PC-9 (cell line): ENCODE results near the gene SNX8. TPM values are rescaled to one million over a fixed set of nuclear protein-coding genes. Genes with fewer than 3 reads are reported as not detected.

ENCODE experiments used
- BruUV-seq: library from RNA; stranded (reverse); fragments of 400-500 nt; replicated peaks from 2 replicates; lab custom pipeline; 2021; lab: Mats Ljungman, UMichigan
- CTCF ChIA-PET: fragments of 300-600 bp; sonication (Branson Sonifier 250); formaldehyde crosslinking; loops from one replicate; lab custom pipeline; 2022; ENCODE audit warnings: antibody characterized with exemption; lab: Charles Lee
- POLR2A ChIA-PET: fragments of 300-600 bp; sonication (Branson Sonifier 250); formaldehyde crosslinking; loops from one replicate; lab custom pipeline; 2022; ENCODE audit warnings: antibody characterized with exemption; ENCODE audit not compliant: unreplicated experiment; lab: Charles Lee
- DNase-seq, 2 experiments: peaks; one replicate each; pipeline versions ENCODE4 v3.0.0 to v3.0.0-alpha.2; 2015 to 2022; ENCODE audit warnings: mixed read lengths in 1 of 2
- H2AFZ ChIP-seq: fragments of 200-600 bp; sonication (generic); 2 replicates; pipeline ENCODE4 v1.8.1; 2017; ENCODE audit warnings: antibody characterized with exemption
- H3F3A ChIP-seq: fragments of 200-600 bp; sonication (generic); 2 replicates; pipeline ENCODE4 v1.8.1; 2017; ENCODE audit warnings: antibody characterized with exemption, mild to moderate bottlenecking, low read depth; ENCODE audit not compliant: insufficient read depth
- H3K27ac ChIP-seq: fragments of 200-600 bp; sonication (generic); 2 replicates; pipeline ENCODE4 v1.6.1; 2016; ENCODE audit warnings: mixed run types
- H3K27me3 ChIP-seq: fragments of 200-600 bp; sonication (generic); 2 replicates; pipeline ENCODE4 v1.6.1; 2016; ENCODE audit warnings: low read depth, mixed run types; ENCODE audit not compliant: insufficient read depth
- H3K36me3 ChIP-seq: fragments of 200-600 bp; sonication (generic); 2 replicates; pipeline ENCODE4 v1.6.1; 2016; ENCODE audit warnings: low read depth, mixed run types
- H3K4me1 ChIP-seq: fragments of 200-600 bp; sonication (generic); replicated peaks from 2 replicates; pipeline ENCODE4 v1.6.1; 2016; ENCODE audit warnings: mixed run types; ENCODE audit not compliant: insufficient read depth
- H3K4me2 ChIP-seq: fragments of 200-600 bp; sonication (generic); 2 replicates; pipeline ENCODE4 v1.6.1; 2017; ENCODE audit warnings: mixed run types
- H3K4me3 ChIP-seq: fragments of 200-600 bp; sonication (generic); 2 replicates; pipeline ENCODE4 v1.6.1; 2016; ENCODE audit warnings: mixed run types
- H3K79me2 ChIP-seq: fragments of 200-600 bp; sonication (generic); 2 replicates; pipeline ENCODE4 v1.6.1; 2017; ENCODE audit warnings: low read depth, mixed run types
- H3K9me2 ChIP-seq: fragments of 200-600 bp; sonication (generic); 2 replicates; pipeline ENCODE4 v1.8.1; 2017; ENCODE audit warnings: mild to moderate bottlenecking; ENCODE audit not compliant: insufficient read depth
- H3K9me3 ChIP-seq: fragments of 200-600 bp; sonication (generic); 2 replicates; pipeline ENCODE4 v1.8.1; 2016; ENCODE audit warnings: low read depth; ENCODE audit not compliant: insufficient read depth
- H4K20me1 ChIP-seq: fragments of 200-600 bp; sonication (generic); 2 replicates; pipeline ENCODE4 v1.8.1; 2017; ENCODE audit not compliant: insufficient read depth
- EZH2 ChIP-seq: fragments of 200-600 bp; sonication (generic); IDR thresholded peaks from 2 replicates; pipeline ENCODE4 v1.8.0; 2017; ENCODE audit warnings: antibody characterized with exemption, low read depth
- intact Hi-C: fragments of 100-400 bp; cut with micrococcal nuclease; formaldehyde crosslinking; loops from one replicate; pipeline ENCODE4 v1.10.0; 2022; ENCODE audit not compliant: unreplicated experiment
- total RNA-seq: library from RNA; stranded (reverse); gene quantifications from 2 replicates; pipeline ENCODE4 v1.2.3, GENCODE V29; 2021
- TF ChIP-seq, protein P1 (sequence below): fragments of 200-600 bp; sonication (generic); conservative IDR thresholded peaks from 2 replicates; pipeline ENCODE4 v1.6.1; 2017; ENCODE audit warnings: mixed run types, antibody characterized with exemption, mild to moderate bottlenecking, moderate library complexity

The SNX8 gene
- total RNA-seq, 1 experiment from 2014 or later, result 102 TPM

DNA sequence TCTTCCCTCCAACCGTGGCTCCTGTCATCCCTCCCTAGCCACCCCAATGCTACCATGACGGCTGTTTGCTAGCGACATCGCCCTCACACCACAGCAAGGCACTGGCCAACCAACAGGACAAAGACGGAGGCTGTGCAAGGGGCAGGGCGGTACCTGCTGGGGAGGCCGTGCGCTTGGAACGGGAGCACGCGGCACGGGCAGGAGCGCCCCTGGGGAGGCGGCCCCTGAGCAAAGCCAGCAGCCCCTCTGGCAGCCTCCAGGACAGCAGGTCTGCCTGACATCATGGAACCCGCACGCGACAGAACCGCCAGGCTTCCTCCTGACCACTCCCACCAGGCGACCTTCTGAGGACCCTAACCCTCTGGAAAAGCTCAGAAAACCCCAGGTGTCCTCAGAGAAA is 94.2 kb downstream of the SNX8 start:
- H3K4me3 ChIP-seq, result no peak overlapping the region
- no peaks in the 10 kb centered on the region for H3F3A ChIP-seq
- H4K20me1 ChIP-seq, result peaks cover 8% of the 10 kb centered on the region; the same call in 1 of the 2 replicates
- no peak overlapping the region for H3K27ac ChIP-seq
- no peaks in the 10 kb centered on the region for H3K9me2 ChIP-seq
- POLR2A ChIA-PET, result no interaction called here
- no TSS peak for BruUV-seq
- TF ChIP-seq, protein P1, sequence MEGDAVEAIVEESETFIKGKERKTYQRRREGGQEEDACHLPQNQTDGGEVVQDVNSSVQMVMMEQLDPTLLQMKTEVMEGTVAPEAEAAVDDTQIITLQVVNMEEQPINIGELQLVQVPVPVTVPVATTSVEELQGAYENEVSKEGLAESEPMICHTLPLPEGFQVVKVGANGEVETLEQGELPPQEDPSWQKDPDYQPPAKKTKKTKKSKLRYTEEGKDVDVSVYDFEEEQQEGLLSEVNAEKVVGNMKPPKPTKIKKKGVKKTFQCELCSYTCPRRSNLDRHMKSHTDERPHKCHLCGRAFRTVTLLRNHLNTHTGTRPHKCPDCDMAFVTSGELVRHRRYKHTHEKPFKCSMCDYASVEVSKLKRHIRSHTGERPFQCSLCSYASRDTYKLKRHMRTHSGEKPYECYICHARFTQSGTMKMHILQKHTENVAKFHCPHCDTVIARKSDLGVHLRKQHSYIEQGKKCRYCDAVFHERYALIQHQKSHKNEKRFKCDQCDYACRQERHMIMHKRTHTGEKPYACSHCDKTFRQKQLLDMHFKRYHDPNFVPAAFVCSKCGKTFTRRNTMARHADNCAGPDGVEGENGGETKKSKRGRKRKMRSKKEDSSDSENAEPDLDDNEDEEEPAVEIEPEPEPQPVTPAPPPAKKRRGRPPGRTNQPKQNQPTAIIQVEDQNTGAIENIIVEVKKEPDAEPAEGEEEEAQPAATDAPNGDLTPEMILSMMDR, result no peak
- TF ChIP-seq EZH2, result no peak
- peaks cover 13% of the 10 kb centered on the region for H3K36me3 ChIP-seq
- H3K4me2 ChIP-seq, result no peak overlapping the region
- no peaks in the 10 kb centered on the region for H3K79me2 ChIP-seq
- no peaks in the 10 kb centered on the region for H3K9me3 ChIP-seq
- CTCF ChIA-PET, result no interaction called here
- intact Hi-C loops, result loop anchor here (10.0 kb wide), 1 partner anchor 305 kb away; no protein-coding TSS in a partner anchor
- no peaks in the 10 kb centered on the region for H3K27me3 ChIP-seq
- no peaks in the 10 kb centered on the region for H3K4me1 ChIP-seq
- DNase-seq, result no peak
- no peak overlapping the region for H2AFZ ChIP-seq

DNA sequence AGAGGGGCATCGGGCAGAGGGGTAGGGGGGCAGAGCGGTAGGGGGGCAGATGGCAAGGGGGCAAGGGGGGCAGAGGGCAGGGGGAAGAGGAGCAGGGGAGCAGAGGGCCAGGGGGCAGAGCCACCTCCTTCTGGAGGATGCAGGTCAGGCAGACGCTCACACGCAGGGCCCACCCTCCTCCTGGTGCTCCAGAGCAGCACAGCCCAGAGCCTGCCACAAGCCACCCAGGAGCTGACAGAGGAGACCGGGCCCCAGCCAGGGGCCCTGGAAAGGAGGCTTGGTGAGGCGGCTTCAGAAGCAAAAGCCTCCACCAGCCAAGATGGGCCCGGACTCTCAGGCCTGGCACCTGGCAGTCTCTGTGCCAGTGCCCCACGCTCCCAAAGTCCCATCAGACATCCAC is 94.6 kb downstream of the SNX8 start:
- peaks cover 8% of the 10 kb centered on the region; the same call in 1 of the 2 replicates for H4K20me1 ChIP-seq
- no peaks in the 10 kb centered on the region for H3K27me3 ChIP-seq
- intact Hi-C loops, result loop anchor here (10.0 kb wide), 1 partner anchor 305 kb away; no protein-coding TSS in a partner anchor
- no peak overlapping the region for H3K4me2 ChIP-seq
- no peaks in the 10 kb centered on the region for H3F3A ChIP-seq
- no peaks in the 10 kb centered on the region for H3K9me3 ChIP-seq
- ChIA-PET CTCF (no interaction called here), POLR2A (no interaction called here)
- BruUV-seq, result no TSS peak
- peaks cover 17% of the 10 kb centered on the region for H3K36me3 ChIP-seq
- no peak overlapping the region for H3K27ac ChIP-seq
- no peak overlapping the region for H3K4me3 ChIP-seq
- TF ChIP-seq EZH2, result no peak
- TF ChIP-seq, protein P1, result no peak
- H3K9me2 ChIP-seq, result no peaks in the 10 kb centered on the region
- no peaks in the 10 kb centered on the region for H3K79me2 ChIP-seq
- no peak for DNase-seq
- H2AFZ ChIP-seq, result no peak overlapping the region
- no peaks in the 10 kb centered on the region for H3K4me1 ChIP-seq

DNA sequence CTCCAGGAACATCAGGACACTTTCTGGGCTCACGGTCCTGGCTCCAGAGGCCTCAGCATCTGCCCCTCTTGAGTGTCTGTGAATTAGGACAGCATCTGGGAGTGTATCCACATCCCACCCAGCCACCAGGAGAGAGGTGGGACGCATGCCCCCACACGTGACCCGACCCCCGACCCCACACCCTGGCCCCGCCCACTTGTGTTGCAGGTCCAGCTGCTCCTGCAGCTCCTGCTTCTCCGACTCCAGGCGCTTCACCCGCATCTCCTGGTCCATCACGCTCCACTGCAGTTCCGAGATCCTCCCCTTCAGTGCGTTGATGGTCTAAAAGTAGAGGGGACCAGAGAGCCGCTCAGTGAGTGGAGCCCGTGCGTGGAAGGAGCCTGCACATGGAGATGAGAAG is 95.1 kb downstream of the SNX8 start:
- intact Hi-C loops, result no loop called here
- no peaks in the 10 kb centered on the region for H3K4me1 ChIP-seq
- POLR2A ChIA-PET, result no interaction called here
- no peak overlapping the region for H3K4me3 ChIP-seq
- H2AFZ ChIP-seq, result no peak overlapping the region
- no peak for DNase-seq
- no TSS peak for BruUV-seq
- H3K27me3 ChIP-seq, result no peaks in the 10 kb centered on the region
- CTCF ChIA-PET, result no interaction called here
- no peaks in the 10 kb centered on the region for H3K79me2 ChIP-seq
- peaks cover 12% of the 10 kb centered on the region; the same call in 1 of the 2 replicates for H4K20me1 ChIP-seq
- H3K4me2 ChIP-seq, result no peak overlapping the region
- peaks cover 18% of the 10 kb centered on the region for H3K36me3 ChIP-seq
- H3K9me3 ChIP-seq, result no peaks in the 10 kb centered on the region
- H3F3A ChIP-seq, result no peaks in the 10 kb centered on the region
- H3K27ac ChIP-seq, result no peak overlapping the region
- TF ChIP-seq, protein P1, result no peak
- no peak for TF ChIP-seq EZH2
- H3K9me2 ChIP-seq, result no peaks in the 10 kb centered on the region
